IMR-90 (cell line): ENCODE data around the gene ZNF408. TPM values are rescaled to one million over a fixed set of nuclear protein-coding genes. Genes with fewer than 3 reads are reported as not detected.
"Not testable (repeated sequence)": the region's sequence is repeated elsewhere in the genome, so short reads cannot be mapped to it uniquely, and the experiment has no call there.

Source experiments
- ATAC-seq: fragments of 200-7000 bp; cut with Tn5 transposase; 2 replicates; pipeline ENCODE4 v1.9.1; 2020; ENCODE audit warnings: low read depth, mild to moderate bottlenecking, moderate library complexity
- BruUV-seq: library from RNA; stranded (reverse); fragments of 400-500 nt; replicated peaks from 2 replicates; lab custom pipeline; 2021; lab: Mats Ljungman, UMichigan
- CTCF ChIA-PET: fragments of 300-600 bp; formaldehyde crosslinking; extraction: SDS; loops from one replicate; lab custom pipeline; 2021; ENCODE audit warnings: antibody characterized with exemption; lab: Yijun Ruan, JAX
- POLR2A ChIA-PET: fragments of 300-600 bp; sonication (Branson Sonifier 250); formaldehyde crosslinking; loops from one replicate; lab custom pipeline; 2022; ENCODE audit warnings: antibody characterized with exemption; ENCODE audit not compliant: unreplicated experiment; lab: Charles Lee
- DNase-seq: peaks from one replicate; pipeline ENCODE4 v3.0.0; 2013
- H2AFZ ChIP-seq: replicated peaks from 2 replicates; pipeline ENCODE3; 2013; ENCODE audit warnings: low read length, mild to moderate bottlenecking; ENCODE audit not compliant: poor library complexity
- H2AK5ac ChIP-seq: 2 replicates; pipeline ENCODE4 v1.6.1; 2013; ENCODE audit warnings: low read depth, low read length, inconsistent platforms
- H2AK9ac ChIP-seq: replicated peaks from 2 replicates; pipeline ENCODE3; 2013; ENCODE audit warnings: mild to moderate bottlenecking, low read depth, low read length, moderate library complexity; ENCODE audit not compliant: poor library complexity
- H2BK120ac ChIP-seq: 2 replicates; pipeline ENCODE4 v1.6.1; 2013; ENCODE audit warnings: low read depth, low read length, inconsistent platforms
- H2BK15ac ChIP-seq: 3 replicates; pipeline ENCODE4 v1.6.1; 2013; ENCODE audit warnings: low read depth, low read length, inconsistent platforms
- H2BK20ac ChIP-seq: 2 replicates; pipeline ENCODE4 v1.6.1; 2013; ENCODE audit warnings: low read depth, mild to moderate bottlenecking, inconsistent platforms, low read length, moderate library complexity
- H2BK5ac ChIP-seq: 2 replicates; pipeline ENCODE4 v1.6.1; 2013; ENCODE audit warnings: mild to moderate bottlenecking, low read depth, low read length, inconsistent platforms; ENCODE audit not compliant: poor library complexity, severe bottlenecking
- H3K14ac ChIP-seq: replicated peaks from 2 replicates; pipeline ENCODE4 v1.6.1; 2013; ENCODE audit warnings: low read depth, low read length, inconsistent platforms
- H3K18ac ChIP-seq: 2 replicates; pipeline ENCODE4 v1.6.1; 2013; ENCODE audit warnings: low read depth, low read length, control low read depth
- H3K23ac ChIP-seq: 2 replicates; pipeline ENCODE4 v1.6.1; 2013; ENCODE audit warnings: low read depth, low read length, inconsistent platforms
- H3K27ac ChIP-seq: 2 replicates; pipeline ENCODE4 v1.5.1; 2013; ENCODE audit warnings: mild to moderate bottlenecking, control low read depth, low read length; ENCODE audit not compliant: insufficient read depth
- H3K27me3 ChIP-seq: 2 replicates; pipeline ENCODE4 v1.6.1; 2013; ENCODE audit warnings: low read length; ENCODE audit not compliant: control insufficient read depth, insufficient read depth
- H3K36me3 ChIP-seq: 2 replicates; pipeline ENCODE4 v1.6.1; 2013; ENCODE audit warnings: low read length, mixed read lengths; ENCODE audit not compliant: control insufficient read depth, insufficient read depth
- H3K4ac ChIP-seq: 2 replicates; pipeline ENCODE4 v1.6.1; 2013; ENCODE audit warnings: low read depth, low read length, inconsistent platforms
- H3K4me1 ChIP-seq: 2 replicates; pipeline ENCODE4 v1.6.1; 2013; ENCODE audit warnings: low read length, mixed read lengths; ENCODE audit not compliant: control insufficient read depth, insufficient read depth
- H3K4me2 ChIP-seq: 2 replicates; pipeline ENCODE4 v1.6.1; 2013; ENCODE audit warnings: low read depth, mild to moderate bottlenecking, control low read depth, low read length, moderate library complexity
- H3K4me3 ChIP-seq: 2 replicates; pipeline ENCODE4 v1.5.1; 2013; ENCODE audit warnings: low read depth, mild to moderate bottlenecking, control low read depth, low read length, moderate library complexity; ENCODE audit not compliant: insufficient read depth
- H3K56ac ChIP-seq: 2 replicates; pipeline ENCODE4 v1.6.1; 2013; ENCODE audit warnings: low read length, inconsistent platforms; ENCODE audit not compliant: insufficient read depth; ENCODE audit errors: extremely low read depth
- H3K79me1 ChIP-seq, 2 experiments: 2 replicates each; pipeline ENCODE4 v1.6.1; 2013; ENCODE audit warnings: low read length in 2 of 2, inconsistent platforms in 1 of 2, low read depth in 1 of 2
- H3K9ac ChIP-seq: 2 replicates; pipeline ENCODE4 v1.6.1; 2013; ENCODE audit warnings: low read depth, low read length, control low read depth
- H3K9me1 ChIP-seq: 2 replicates; pipeline ENCODE4 v1.6.1; 2013; ENCODE audit warnings: low read length, inconsistent platforms; ENCODE audit not compliant: insufficient read depth
- H3K9me3 ChIP-seq: 2 replicates; pipeline ENCODE4 v1.6.1; 2013; ENCODE audit warnings: low read length; ENCODE audit not compliant: control insufficient read depth, insufficient read depth
- H4K20me1 ChIP-seq: 2 replicates; pipeline ENCODE4 v1.6.1; 2013; ENCODE audit warnings: low read length, inconsistent platforms; ENCODE audit not compliant: insufficient read depth
- H4K5ac ChIP-seq: 2 replicates; pipeline ENCODE4 v1.6.1; 2013; ENCODE audit warnings: mild to moderate bottlenecking, low read depth, low read length, control low read depth
- H4K8ac ChIP-seq, 2 experiments: 2 replicates each; pipeline ENCODE4 v1.6.1; 2013; ENCODE audit warnings: low read depth in 2 of 2, low read length in 2 of 2, control low read depth in 1 of 2, inconsistent platforms in 1 of 2
- H4K91ac ChIP-seq: 2 replicates; pipeline ENCODE4 v1.6.1; 2013; ENCODE audit warnings: low read depth, low read length, inconsistent platforms; ENCODE audit not compliant: insufficient read depth
- BHLHE40 ChIP-seq: fragments of 150-350 bp; IDR thresholded peaks from 2 replicates; pipeline ENCODE4 v1.6.1; 2016; ENCODE audit warnings: mild to moderate bottlenecking, low read depth, low read length
- POLR2A ChIP-seq: IDR thresholded peaks from 2 replicates; pipeline ENCODE4 v1.6.1; 2012; ENCODE audit warnings: mild to moderate bottlenecking, low read depth, low read length
- RAD21 ChIP-seq: IDR thresholded peaks from 2 replicates; pipeline ENCODE4 v1.6.1; 2012; ENCODE audit warnings: low read length, improper control_type of control experiment
- WGBS, 2 experiments: methylation state at CpG; one replicate each; pipeline versions ENCODE4 v1.1.5 to v1.1.7; 2013; ENCODE audit warnings: missing lambda C conversion rate in 2 of 2; ENCODE audit not compliant: insufficient read length in 1 of 2; ENCODE audit errors: extremely low coverage in 2 of 2; 5-methylcytosine and 5-hydroxymethylcytosine counted together
- dilution Hi-C: fragments of 300-500 bp; cut with HindIII; formaldehyde crosslinking; loops from one replicate; pipeline ENCODE4 v1.14.3; 2018; ENCODE audit warnings: low sequenced_read_pairs; ENCODE audit not compliant: unreplicated experiment
- in situ Hi-C: fragments of 300-500 bp; cut with MboI; formaldehyde crosslinking; loops from 3 replicates; pipeline ENCODE4 v1.14.3; 2019; ENCODE audit warnings: low sequenced_read_pairs, inconsistent platforms, mixed read lengths
- intact Hi-C: fragments of 100-400 bp; cut with micrococcal nuclease; formaldehyde crosslinking; loops from 2 replicates; pipeline ENCODE4 v1.10.0; 2022
- polyA plus RNA-seq, 3 experiments: library from polyadenylated mRNA; depleted of rRNA; stranded (reverse); fragments of >200 nt; gene quantifications; 2 replicates each; pipeline ENCODE4 v1.2.3, GENCODE V29; 2012; ENCODE audit warnings: low replicate concordance in 1 of 3
- total RNA-seq: library from RNA; depleted of rRNA; stranded (reverse); fragments of >200 nt; gene quantifications from 2 replicates; pipeline ENCODE4 v1.2.3, GENCODE V29; 2012

Gene ZNF408
- total and polyA plus RNA-seq, 2 of the 4 experiments (the other 2 are of a cell fraction) = 9.5 to 11.1 TPM

- no peak overlapping the region for H3K4me2 ChIP-seq
- no peak for TF ChIP-seq BHLHE40
- no peak for TF ChIP-seq RAD21
- no peak for TF ChIP-seq POLR2A
- H2BK120ac ChIP-seq = no peak overlapping the region
- no peaks in the 10 kb centered on the region for H3K27me3 ChIP-seq
- no peak overlapping the region for H2AK9ac ChIP-seq
- H2BK5ac ChIP-seq = no peak overlapping the region
- ATAC-seq (no peak), DNase-seq (no peak)
- H3K27ac ChIP-seq = no peak overlapping the region
- no peak overlapping the region for H2AFZ ChIP-seq
- no peaks in the 10 kb centered on the region; the same call in 1 of the 2 replicates for H4K20me1 ChIP-seq
- H3K9me1 ChIP-seq = peaks cover 5% of the 10 kb centered on the region
- H3K14ac ChIP-seq = no peak overlapping the region
- H4K91ac ChIP-seq = no peak overlapping the region
- intact Hi-C loops (no loop called here), dilution Hi-C loops (no loop called here), in situ Hi-C loops (no loop called here)
- no peak overlapping the region for H3K18ac ChIP-seq
- no peak overlapping the region for H3K56ac ChIP-seq
- no TSS peak for BruUV-seq
- no peak overlapping the region for H4K5ac ChIP-seq
- no peak overlapping the region for H3K4ac ChIP-seq
- POLR2A ChIA-PET = no interaction called here
- peaks cover 15 to 59% of the 10 kb centered on the region in 2 experiments for H3K79me1 ChIP-seq
- no peak overlapping the region for H3K4me3 ChIP-seq
- no peak overlapping the region for H3K23ac ChIP-seq
- H3K36me3 ChIP-seq = peaks cover 50% of the 10 kb centered on the region
- H2BK15ac ChIP-seq = no peak overlapping the region
- H3K4me1 ChIP-seq = peaks cover 5% of the 10 kb centered on the region
- H2BK20ac ChIP-seq = no peak overlapping the region
- no peak overlapping the region for H2AK5ac ChIP-seq
- WGBS, 2 experiments = 84% methylated on average over 6 of the region's 7 CpGs; no CpG with 5 or more reads in 1 of the 2 experiments
- CTCF ChIA-PET = no interaction called here
- H3K9ac ChIP-seq = no peak overlapping the region
- no peak overlapping the region for H4K8ac ChIP-seq
- H3K9me3 ChIP-seq = no peaks in the 10 kb centered on the region
Measured at GRCh38 chr11:46706886-46707285, 6.1 kb downstream of the ZNF408 start.

- H3K56ac ChIP-seq, H3K4ac ChIP-seq, POLR2A ChIA-PET, DNase-seq, in situ Hi-C loops, H4K8ac ChIP-seq, H2BK120ac ChIP-seq, H2AFZ ChIP-seq, H2AK5ac ChIP-seq, H3K4me2 ChIP-seq, dilution Hi-C loops, H4K20me1 ChIP-seq, H2BK20ac ChIP-seq, H3K27ac ChIP-seq, H3K14ac ChIP-seq, H3K23ac ChIP-seq, ATAC-seq, H4K5ac ChIP-seq, H3K27me3 ChIP-seq, H3K4me1 ChIP-seq, H4K91ac ChIP-seq, H2BK5ac ChIP-seq, H3K9me3 ChIP-seq, BruUV-seq, H3K4me3 ChIP-seq, H3K18ac ChIP-seq, intact Hi-C loops, CTCF ChIA-PET, H2BK15ac ChIP-seq, H2AK9ac ChIP-seq, H3K9ac ChIP-seq: not testable (repeated sequence)
- Histone ChIP-seq H3K79me1 (peaks cover 6 to 48% of the 10 kb centered on the region in 2 experiments), H3K36me3 (peaks cover 32% of the 10 kb centered on the region), H3K9me1 (peaks cover 12% of the 10 kb centered on the region)
- 91% methylated on average over 7 of the region's 9 CpGs; no CpG with 5 or more reads in 1 of the 2 experiments for WGBS, 2 experiments
Measured at GRCh38 chr11:46709351-46709750, 8.5 kb downstream of the ZNF408 start.
